Osteoblast (primary cell): ENCODE measurements around the gene KRTAP10-9. TPM values are rescaled to one million over a fixed set of nuclear protein-coding genes. Genes with fewer than 3 reads are reported as not detected.

Source experiments
- DNase-seq: peaks from one replicate; pipeline ENCODE4 v3.0.0; 2011; ENCODE audit warnings: low spot score, mixed read lengths; ENCODE audit not compliant: insufficient read length; ENCODE audit errors: missing footprints
- H2AFZ ChIP-seq: 2 replicates; pipeline ENCODE4 v1.6.0; 2011; ENCODE audit warnings: mild to moderate bottlenecking, low read length
- H3K27ac ChIP-seq: 2 replicates; pipeline ENCODE4 v1.5.1; 2011; ENCODE audit warnings: mild to moderate bottlenecking, low read depth, low read length, moderate library complexity
- H3K27me3 ChIP-seq: 2 replicates; pipeline ENCODE4 v1.6.0; 2012; ENCODE audit warnings: mild to moderate bottlenecking, control low read depth, inconsistent platforms, low read length, moderate library complexity; ENCODE audit not compliant: insufficient read depth
- H3K36me3 ChIP-seq: 2 replicates; pipeline ENCODE4 v1.5.1; 2011; ENCODE audit warnings: mild to moderate bottlenecking, low read length, control low read depth, moderate library complexity; ENCODE audit not compliant: insufficient read depth
- H3K4me1 ChIP-seq: 2 replicates; pipeline ENCODE4 v1.5.1; 2011; ENCODE audit warnings: mild to moderate bottlenecking, low read length, control low read depth, moderate library complexity; ENCODE audit not compliant: insufficient read depth
- H3K4me2 ChIP-seq: 2 replicates; pipeline ENCODE4 v1.6.0; 2011; ENCODE audit warnings: mild to moderate bottlenecking, low read length; ENCODE audit not compliant: insufficient read depth
- H3K4me3 ChIP-seq: fragments of 200-600 bp; sonication (generic); 3 replicates; pipeline ENCODE4 v1.5.1; 2012; ENCODE audit warnings: mild to moderate bottlenecking, low read length, inconsistent platforms; ENCODE audit not compliant: insufficient read depth
- H3K79me2 ChIP-seq: 2 replicates; pipeline ENCODE4 v1.6.0; 2012; ENCODE audit warnings: mild to moderate bottlenecking, low read length, control low read depth, inconsistent platforms; ENCODE audit not compliant: insufficient read depth
- H3K9me3 ChIP-seq: 2 replicates; pipeline ENCODE4 v1.5.1; 2011; ENCODE audit warnings: low read depth, low read length, control low read depth
- H4K20me1 ChIP-seq: 2 replicates; pipeline ENCODE4 v1.6.0; 2012; ENCODE audit warnings: mild to moderate bottlenecking, low read length, control low read depth; ENCODE audit not compliant: insufficient read depth
- CTCF ChIP-seq: IDR thresholded peaks from 2 replicates; pipeline ENCODE4 v1.5.1; 2011; ENCODE audit warnings: mild to moderate bottlenecking, low read depth, low read length, moderate library complexity; ENCODE audit errors: extremely low read depth
- total RNA-seq: library from RNA; depleted of rRNA; stranded (reverse); fragments of >200 nt; gene quantifications from 2 replicates; pipeline ENCODE4 v1.2.3, GENCODE V29; 2012

The KRTAP10-9 gene
- total RNA-seq, 1 donor = not detected

- Histone ChIP-seq H3K27me3 (no peaks in the 10 kb centered on the region), H3K36me3 (no peaks in the 10 kb centered on the region), H3K4me3 (no peak overlapping the region), H3K79me2 (no peaks in the 10 kb centered on the region), H3K4me1 (no peaks in the 10 kb centered on the region), H2AFZ (no peak overlapping the region), H3K27ac (no peak overlapping the region), H4K20me1 (no peaks in the 10 kb centered on the region), H3K4me2 (no peak overlapping the region), H3K9me3 (no peaks in the 10 kb centered on the region)
- DNase-seq = no peak
- TF ChIP-seq CTCF = no peak
Observed at GRCh38 chr21:44628707-44629391, 2.0 kb downstream of the KRTAP10-9 start.

DNA sequence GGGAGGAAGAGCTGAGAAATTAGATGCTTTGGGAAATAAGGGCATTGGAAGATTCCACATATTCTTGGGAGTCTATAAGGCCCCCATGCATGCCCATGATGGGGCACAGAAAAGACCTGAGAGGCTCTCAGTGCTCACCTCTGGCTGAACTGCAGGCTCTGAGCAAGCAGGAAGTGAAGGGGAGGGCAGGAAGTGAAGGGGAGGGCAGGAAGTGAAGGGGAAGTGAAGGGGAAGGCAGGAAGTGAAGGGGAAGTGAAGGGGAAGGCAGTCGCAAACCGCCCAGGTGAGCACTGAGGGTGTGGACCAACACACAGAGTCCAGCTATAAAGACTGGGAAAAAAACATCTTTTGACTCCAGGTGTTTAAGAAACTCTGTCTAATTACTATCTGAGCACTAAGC, 3.5 kb downstream of the KRTAP10-9 start:
- H3K27me3 ChIP-seq = no peaks in the 10 kb centered on the region
- TF ChIP-seq CTCF = no peak
- DNase-seq = no peak

GRCh38 chr21:44632067-44632466, 5.2 kb downstream of the KRTAP10-9 start:
- H3K9me3 ChIP-seq = no peaks in the 10 kb centered on the region
- no peaks in the 10 kb centered on the region for H3K36me3 ChIP-seq
- H3K79me2 ChIP-seq = no peaks in the 10 kb centered on the region
- H3K4me3 ChIP-seq = no peak overlapping the region
- no peaks in the 10 kb centered on the region for H3K4me1 ChIP-seq
- no peak overlapping the region for H3K4me2 ChIP-seq
- no peak overlapping the region for H2AFZ ChIP-seq
- no peaks in the 10 kb centered on the region for H4K20me1 ChIP-seq
- no peaks in the 10 kb centered on the region for H3K27me3 ChIP-seq
- no peak for DNase-seq
- H3K27ac ChIP-seq = no peak overlapping the region
- no peak for TF ChIP-seq CTCF

More for the DNA sequence above, 3.5 kb downstream of the KRTAP10-9 start:
- H3K4me3 ChIP-seq = no peak overlapping the region
- H3K4me1 ChIP-seq = no peaks in the 10 kb centered on the region
- no peaks in the 10 kb centered on the region for H4K20me1 ChIP-seq
- no peak overlapping the region for H3K4me2 ChIP-seq
- no peak overlapping the region for H2AFZ ChIP-seq
- no peaks in the 10 kb centered on the region for H3K36me3 ChIP-seq
- no peaks in the 10 kb centered on the region for H3K9me3 ChIP-seq
- H3K79me2 ChIP-seq = no peaks in the 10 kb centered on the region
- H3K27ac ChIP-seq = no peak overlapping the region

- no peak overlapping the region for H2AFZ ChIP-seq
- no peak for TF ChIP-seq CTCF
- H3K4me3 ChIP-seq = no peak overlapping the region
- H3K36me3 ChIP-seq = no peaks in the 10 kb centered on the region
- no peaks in the 10 kb centered on the region for H3K79me2 ChIP-seq
- DNase-seq = no peak
- H3K4me2 ChIP-seq = no peak overlapping the region
- no peaks in the 10 kb centered on the region for H3K4me1 ChIP-seq
- no peaks in the 10 kb centered on the region for H4K20me1 ChIP-seq
- H3K27me3 ChIP-seq = no peaks in the 10 kb centered on the region
- H3K9me3 ChIP-seq = no peaks in the 10 kb centered on the region
- H3K27ac ChIP-seq = no peak overlapping the region
Observed at GRCh38 chr21:44636209-44637017, 9.5 kb downstream of the KRTAP10-9 start.
